GM12878 (cell line): ENCODE data around the gene KAT14. TPM values are rescaled to one million over a fixed set of nuclear protein-coding genes. Genes with fewer than 3 reads are reported as not detected.

Source experiments
- ATAC-seq: fragments of 200-7000 bp; cut with Tn5 transposase; 3 replicates; pipeline ENCODE4 v1.9.1; 2020; ENCODE audit warnings: mild to moderate bottlenecking, moderate library complexity
- BruUV-seq: library from RNA; stranded (reverse); fragments of 400-500 nt; replicated peaks from 2 replicates; lab custom pipeline; 2021; lab: Mats Ljungman, UMichigan
- CTCF ChIA-PET: fragments of 300-600 bp; sonication (Branson Sonifier 250); formaldehyde crosslinking; extraction: SDS; loops from one replicate; lab custom pipeline; 2021; ENCODE audit warnings: inconsistent platforms; lab: Yijun Ruan, JAX
- POLR2A ChIA-PET: fragments of 350-600 bp; formaldehyde crosslinking; extraction: SDS; loops from one replicate; lab custom pipeline; 2021; ENCODE audit warnings: inconsistent platforms; lab: Charles Lee
- RAD21 ChIA-PET: fragments of 300-600 bp; sonication (Branson Sonifier 250); formaldehyde crosslinking; loops from one replicate; lab custom pipeline; 2023; ENCODE audit warnings: antibody characterized with exemption; ENCODE audit not compliant: unreplicated experiment; lab: Charles Lee
- SMC1A ChIA-PET: fragments of 300-600 bp; sonication (Branson Sonifier 250); formaldehyde crosslinking; loops from one replicate; lab custom pipeline; 2023; ENCODE audit not compliant: unreplicated experiment, uncharacterized antibody; lab: Charles Lee
- DNase-seq: peaks from one replicate; pipeline ENCODE4 v3.0.0-alpha.2; 2011; ENCODE audit warnings: low read depth, low spot score
- FAIRE-seq: peaks from 3 replicates; lab custom pipeline; 2011; peaks lifted over from hg19 to GRCh38; lab: Jason Lieb, UNC
- H2AFZ ChIP-seq: 2 replicates; pipeline ENCODE4 v1.6.0; 2011; ENCODE audit warnings: low read depth, low read length, control low read depth; ENCODE audit not compliant: control insufficient read depth
- H3K27ac ChIP-seq: 2 replicates; pipeline ENCODE4 v1.5.1; 2011; ENCODE audit warnings: control low read depth; ENCODE audit not compliant: control insufficient read depth, insufficient read depth
- H3K27me3 ChIP-seq, 2 experiments: replicated peaks in 1 of 2; 2 replicates each; pipeline versions ENCODE4 v1.6.0 to v1.6.1; 2011; ENCODE audit warnings: low read length in 1 of 2; ENCODE audit not compliant: control insufficient read depth in 2 of 2, insufficient read depth in 2 of 2
- H3K36me3 ChIP-seq, 2 experiments: 2 replicates each; pipeline ENCODE4 v1.5.1; 2011; ENCODE audit warnings: low read length in 1 of 2; ENCODE audit not compliant: control insufficient read depth in 2 of 2, insufficient read depth in 2 of 2
- H3K4me1 ChIP-seq: 2 replicates; pipeline ENCODE4 v1.6.1; 2011; ENCODE audit warnings: mild to moderate bottlenecking, low read length, moderate library complexity, mixed read lengths; ENCODE audit not compliant: control insufficient read depth, insufficient read depth
- H3K4me2 ChIP-seq: 2 replicates; pipeline ENCODE4 v1.6.0; 2011; ENCODE audit warnings: control low read depth; ENCODE audit not compliant: control insufficient read depth, insufficient read depth
- H3K4me3 ChIP-seq: fragments of 200-600 bp; sonication (generic); 2 replicates; pipeline ENCODE4 v1.5.1; 2016
- H3K79me2 ChIP-seq: 2 replicates; pipeline ENCODE4 v1.6.0; 2011; ENCODE audit warnings: low read length; ENCODE audit not compliant: control insufficient read depth, insufficient read depth
- H3K9ac ChIP-seq: 2 replicates; pipeline ENCODE4 v1.8.0; 2011; ENCODE audit warnings: low read length, control low read depth, mixed read lengths; ENCODE audit not compliant: control insufficient read depth, insufficient read depth
- H3K9me3 ChIP-seq: replicated peaks from 3 replicates; pipeline ENCODE4 v1.5.1; 2011; ENCODE audit warnings: mild to moderate bottlenecking, low read length; ENCODE audit not compliant: control insufficient read depth, insufficient read depth
- H4K20me1 ChIP-seq: 2 replicates; pipeline ENCODE4 v1.6.0; 2011; ENCODE audit not compliant: control insufficient read depth, insufficient read depth
- CBFB ChIP-seq: IDR thresholded peaks from 2 replicates; pipeline ENCODE4 v1.6.1; 2016; ENCODE audit warnings: antibody characterized with exemption, low read depth
- IKZF2 ChIP-seq, 2 experiments: fragments of 450-650 bp; IDR thresholded peaks; 2 replicates each; pipeline ENCODE4 v1.6.1; 2017; ENCODE audit warnings: mild to moderate bottlenecking in 2 of 2, moderate library complexity in 2 of 2
- IRF4 ChIP-seq: IDR thresholded peaks from 2 replicates; pipeline ENCODE4 v1.6.1; 2011; ENCODE audit warnings: low read depth, low read length
- SMARCA5 ChIP-seq: fragments of 450-650 bp; IDR thresholded peaks from 2 replicates; pipeline ENCODE4 v1.6.1; 2017; ENCODE audit warnings: mild to moderate bottlenecking
- ZSCAN29 ChIP-seq: fragments of 450-650 bp; IDR thresholded peaks from 2 replicates; pipeline ENCODE4 v1.6.1; 2017; ENCODE audit warnings: mild to moderate bottlenecking, moderate library complexity
- WGBS: methylation state at CpG from one replicate; pipeline ENCODE4 v1.1.6; 2016; ENCODE audit warnings: low lambda C conversion rate; ENCODE audit not compliant: insufficient replicate concordance, insufficient coverage; ENCODE audit errors: missing lambda C conversion rate; 5-methylcytosine and 5-hydroxymethylcytosine counted together
- in situ Hi-C: fragments of 300-500 bp; cut with MboI; formaldehyde crosslinking; loops from 9 replicates; pipeline ENCODE4 v1.14.3; 2018; ENCODE audit warnings: mixed read lengths
- intact Hi-C: fragments of 100-400 bp; cut with micrococcal nuclease; formaldehyde crosslinking; loops from one replicate; pipeline ENCODE4 v1.14.2; 2022; ENCODE audit not compliant: unreplicated experiment
- polyA plus RNA-seq, 11 experiments: library from polyadenylated mRNA; depleted of rRNA in 4 of 11; unstranded in 6 of 11; stranded (reverse) in 5 of 11; fragments of >200 nt; fragmentation: Nextera tagmentation in 4 of 11; fragmentation: Illumina TruSeq in 1 of 11; extraction: Ambion mirVana in 4 of 11; extraction: Trizol in 1 of 11; gene quantifications; 1 replicate in 1 of 11; 2 replicates in 10 of 11; pipeline versions ENCODE4 v1.2.1 to v1.2.3, GENCODE V29; 2011 to 2016; ENCODE audit warnings: inconsistent platforms in 2 of 11, missing spikeins in 2 of 11, low read depth in 1 of 11
- total RNA-seq, 4 experiments: library from RNA; depleted of rRNA in 3 of 4; stranded (reverse); fragments of >200 nt in 3 of 4; fragmentation: Illumina TruSeq in 1 of 4; extraction: Trizol in 1 of 4; gene quantifications; 2 replicates each; pipeline versions ENCODE4 v1.2.1 to v1.2.3, GENCODE V29; 2013 to 2021
- TF ChIP-seq, protein P1 (sequence below): IDR thresholded peaks from 2 replicates; pipeline ENCODE4 v1.6.1; 2011; ENCODE audit warnings: low read depth, mild to moderate bottlenecking, low read length, moderate library complexity, borderline replicate concordance; ENCODE audit errors: extremely low read depth
- TF ChIP-seq, protein P2 (sequence below): fragments of 450-650 bp; IDR thresholded peaks from 2 replicates; pipeline ENCODE4 v1.6.1; 2017; ENCODE audit warnings: low read depth, mild to moderate bottlenecking, moderate library complexity
- TF ChIP-seq, protein P3 (sequence below): fragments of 450-650 bp; IDR thresholded peaks from 2 replicates; pipeline ENCODE4 v1.6.1; 2017; ENCODE audit warnings: mild to moderate bottlenecking, moderate library complexity
- TF ChIP-seq, protein P4 (sequence below): fragments of 150-350 bp; IDR thresholded peaks from 2 replicates; pipeline ENCODE4 v1.6.1; 2014; ENCODE audit warnings: mild to moderate bottlenecking, low read depth, low read length

The KAT14 gene
- total and polyA plus RNA-seq, 10 of the 15 experiments (the other 5 are each of a cell fraction or from before 2014, with no cell fraction given) = 4.0 to 19.9 (median 13.9) TPM

DNA sequence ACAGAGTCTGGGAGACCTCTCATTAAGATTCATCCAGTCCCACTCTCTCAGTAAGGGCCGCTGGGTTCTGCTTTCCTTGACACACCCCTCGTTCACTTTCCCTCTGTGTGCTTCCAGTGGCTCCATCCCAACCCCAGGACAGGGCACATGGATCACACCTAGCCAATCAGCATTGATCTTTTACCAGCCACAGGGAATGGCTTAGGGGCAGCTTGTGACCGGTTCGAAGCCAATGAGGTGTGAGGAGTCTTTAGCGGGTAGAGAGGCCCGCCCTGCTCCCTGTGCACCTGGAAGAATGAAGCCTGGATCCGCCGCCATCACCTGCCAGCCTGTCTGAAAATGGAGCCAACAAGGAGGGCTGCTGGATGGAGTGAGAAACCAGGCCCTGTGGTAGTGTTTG is 44.8 kb upstream of the KAT14 start:
- BruUV-seq = no TSS peak
- ATAC-seq = no peak
- intact Hi-C loops = no loop called here
- Histone ChIP-seq H3K27me3 (no peaks in the 10 kb centered on the region; a peak in 1 of 4 replicates), H3K4me3 (no peak overlapping the region), H3K4me2 (no peak overlapping the region), H3K9ac (no peak overlapping the region), H4K20me1 (no peaks in the 10 kb centered on the region), H3K4me1 (no peaks in the 10 kb centered on the region), H3K79me2 (no peaks in the 10 kb centered on the region), H2AFZ (no peak overlapping the region), H3K9me3 (no peaks in the 10 kb centered on the region), H3K36me3 (no peaks in the 10 kb centered on the region), H3K27ac (no peak overlapping the region)
- DNase-seq = no peak
- in situ Hi-C loops = no loop called here
- ChIA-PET CTCF (no interaction called here), SMC1A (no interaction called here), POLR2A (no interaction called here), RAD21 (no interaction called here)
- TF ChIP-seq, protein P1, sequence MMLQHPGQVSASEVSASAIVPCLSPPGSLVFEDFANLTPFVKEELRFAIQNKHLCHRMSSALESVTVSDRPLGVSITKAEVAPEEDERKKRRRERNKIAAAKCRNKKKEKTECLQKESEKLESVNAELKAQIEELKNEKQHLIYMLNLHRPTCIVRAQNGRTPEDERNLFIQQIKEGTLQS = no peak
- TF ChIP-seq IKZF2 (IDR thresholded peaks at IDR 0.05) = no peak
- TF ChIP-seq, protein P2, sequence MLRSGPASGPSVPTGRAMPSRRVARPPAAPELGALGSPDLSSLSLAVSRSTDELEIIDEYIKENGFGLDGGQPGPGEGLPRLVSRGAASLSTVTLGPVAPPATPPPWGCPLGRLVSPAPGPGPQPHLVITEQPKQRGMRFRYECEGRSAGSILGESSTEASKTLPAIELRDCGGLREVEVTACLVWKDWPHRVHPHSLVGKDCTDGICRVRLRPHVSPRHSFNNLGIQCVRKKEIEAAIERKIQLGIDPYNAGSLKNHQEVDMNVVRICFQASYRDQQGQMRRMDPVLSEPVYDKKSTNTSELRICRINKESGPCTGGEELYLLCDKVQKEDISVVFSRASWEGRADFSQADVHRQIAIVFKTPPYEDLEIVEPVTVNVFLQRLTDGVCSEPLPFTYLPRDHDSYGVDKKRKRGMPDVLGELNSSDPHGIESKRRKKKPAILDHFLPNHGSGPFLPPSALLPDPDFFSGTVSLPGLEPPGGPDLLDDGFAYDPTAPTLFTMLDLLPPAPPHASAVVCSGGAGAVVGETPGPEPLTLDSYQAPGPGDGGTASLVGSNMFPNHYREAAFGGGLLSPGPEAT = no peak
- no peak for TF ChIP-seq ZSCAN29
- TF ChIP-seq SMARCA5 = no peak
- no peak for TF ChIP-seq CBFB
- TF ChIP-seq, protein P3, sequence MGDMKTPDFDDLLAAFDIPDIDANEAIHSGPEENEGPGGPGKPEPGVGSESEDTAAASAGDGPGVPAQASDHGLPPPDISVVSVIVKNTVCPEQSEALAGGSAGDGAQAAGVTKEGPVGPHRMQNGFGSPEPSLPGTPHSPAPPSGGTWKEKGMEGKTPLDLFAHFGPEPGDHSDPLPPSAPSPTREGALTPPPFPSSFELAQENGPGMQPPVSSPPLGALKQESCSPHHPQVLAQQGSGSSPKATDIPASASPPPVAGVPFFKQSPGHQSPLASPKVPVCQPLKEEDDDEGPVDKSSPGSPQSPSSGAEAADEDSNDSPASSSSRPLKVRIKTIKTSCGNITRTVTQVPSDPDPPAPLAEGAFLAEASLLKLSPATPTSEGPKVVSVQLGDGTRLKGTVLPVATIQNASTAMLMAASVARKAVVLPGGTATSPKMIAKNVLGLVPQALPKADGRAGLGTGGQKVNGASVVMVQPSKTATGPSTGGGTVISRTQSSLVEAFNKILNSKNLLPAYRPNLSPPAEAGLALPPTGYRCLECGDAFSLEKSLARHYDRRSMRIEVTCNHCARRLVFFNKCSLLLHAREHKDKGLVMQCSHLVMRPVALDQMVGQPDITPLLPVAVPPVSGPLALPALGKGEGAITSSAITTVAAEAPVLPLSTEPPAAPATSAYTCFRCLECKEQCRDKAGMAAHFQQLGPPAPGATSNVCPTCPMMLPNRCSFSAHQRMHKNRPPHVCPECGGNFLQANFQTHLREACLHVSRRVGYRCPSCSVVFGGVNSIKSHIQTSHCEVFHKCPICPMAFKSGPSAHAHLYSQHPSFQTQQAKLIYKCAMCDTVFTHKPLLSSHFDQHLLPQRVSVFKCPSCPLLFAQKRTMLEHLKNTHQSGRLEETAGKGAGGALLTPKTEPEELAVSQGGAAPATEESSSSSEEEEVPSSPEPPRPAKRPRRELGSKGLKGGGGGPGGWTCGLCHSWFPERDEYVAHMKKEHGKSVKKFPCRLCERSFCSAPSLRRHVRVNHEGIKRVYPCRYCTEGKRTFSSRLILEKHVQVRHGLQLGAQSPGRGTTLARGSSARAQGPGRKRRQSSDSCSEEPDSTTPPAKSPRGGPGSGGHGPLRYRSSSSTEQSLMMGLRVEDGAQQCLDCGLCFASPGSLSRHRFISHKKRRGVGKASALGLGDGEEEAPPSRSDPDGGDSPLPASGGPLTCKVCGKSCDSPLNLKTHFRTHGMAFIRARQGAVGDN = no peak
- TF ChIP-seq, protein P4, sequence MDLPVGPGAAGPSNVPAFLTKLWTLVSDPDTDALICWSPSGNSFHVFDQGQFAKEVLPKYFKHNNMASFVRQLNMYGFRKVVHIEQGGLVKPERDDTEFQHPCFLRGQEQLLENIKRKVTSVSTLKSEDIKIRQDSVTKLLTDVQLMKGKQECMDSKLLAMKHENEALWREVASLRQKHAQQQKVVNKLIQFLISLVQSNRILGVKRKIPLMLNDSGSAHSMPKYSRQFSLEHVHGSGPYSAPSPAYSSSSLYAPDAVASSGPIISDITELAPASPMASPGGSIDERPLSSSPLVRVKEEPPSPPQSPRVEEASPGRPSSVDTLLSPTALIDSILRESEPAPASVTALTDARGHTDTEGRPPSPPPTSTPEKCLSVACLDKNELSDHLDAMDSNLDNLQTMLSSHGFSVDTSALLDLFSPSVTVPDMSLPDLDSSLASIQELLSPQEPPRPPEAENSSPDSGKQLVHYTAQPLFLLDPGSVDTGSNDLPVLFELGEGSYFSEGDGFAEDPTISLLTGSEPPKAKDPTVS = no peak
- TF ChIP-seq IRF4 = no peak
- 50% methylated on average over 8 of the region's 8 CpGs for WGBS
- no peak for FAIRE-seq
